ENCODE results near the gene ERRFI1. TPM values are rescaled to one million over a fixed set of nuclear protein-coding genes. Genes with fewer than 3 reads are reported as not detected.
A peak's percentile ranks its signal among the peaks of the same experiment; 100 is the strongest.

ERRFI1 gene
- total RNA-seq, 5 donors from 2014 or later (not counting 1 experiment from before 2014, with no cell fraction given) = 1.5 to 3.8 (median 2.2) TPM

DNA sequence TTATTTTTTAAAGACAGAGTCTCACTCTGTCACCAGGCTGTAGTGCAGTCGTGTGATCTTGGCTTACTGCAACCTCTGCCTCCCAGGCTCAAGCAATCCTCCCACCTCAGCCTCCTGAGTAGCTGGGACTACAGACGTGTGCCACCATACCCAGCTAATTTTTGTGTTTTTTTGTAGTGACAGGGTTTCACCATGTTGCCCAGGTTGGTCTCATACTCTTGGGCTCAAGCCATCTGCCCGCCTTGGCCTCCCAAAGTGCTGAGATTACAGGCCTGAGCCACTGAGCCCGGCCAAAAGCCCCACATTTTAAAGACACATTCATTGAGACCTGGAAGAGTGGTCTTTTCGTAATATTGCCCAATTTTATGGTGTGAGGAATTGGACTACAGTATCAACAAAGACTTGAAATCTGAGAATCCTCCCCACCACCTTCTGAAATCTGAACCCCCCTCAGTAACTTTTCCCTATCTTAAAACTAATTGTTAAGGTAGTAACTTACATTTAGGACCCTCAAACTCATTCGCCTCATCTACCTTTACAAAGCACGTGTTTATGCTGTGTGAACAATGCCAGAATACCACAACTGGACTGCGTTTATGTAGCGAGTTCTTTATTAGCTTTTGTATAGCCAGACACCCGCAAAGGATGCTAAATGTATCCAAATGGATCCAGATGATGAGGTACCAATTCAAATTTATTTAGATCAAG, 2.7 kb downstream of the ERRFI1 start:
- DNase-seq = no peak
- Histone ChIP-seq H3K4me1 (ENCODE audit: control insufficient read depth in 1 of 2, extremely low read depth in 1 of 2, insufficient read depth in 2 of 2, low read length in 2 of 2) (peaks cover 7 to 12% of the 10 kb centered on the region in 2 experiments), H3K27me3 (replicated peaks in 1 of 2; ENCODE audit: control insufficient read depth in 2 of 2, extremely low read depth in 1 of 2, insufficient read depth in 2 of 2, low read length in 1 of 2) (peaks cover 13 to 14% of the 10 kb centered on the region in 2 experiments), H3K9me3 (no peaks in the 10 kb centered on the region), H3K4me3 (ENCODE audit: control insufficient read depth in 1 of 2, extremely low read depth in 1 of 2, low read length in 1 of 2) (no peak overlapping the region), H3K36me3 (ENCODE audit: control insufficient read depth in 2 of 2, extremely low read depth in 1 of 2, insufficient read depth in 1 of 2, low read length in 1 of 2) (no peaks in the 10 kb centered on the region), H3K27ac (ENCODE audit: low read length) (no peak overlapping the region)
- Mint-ChIP-seq H3K27ac (peak overlapping the region in 1 of 2 donors; percentile 41), H3K9me3 (no peaks in the 10 kb centered on the region), H3K36me3 (no peaks in the 10 kb centered on the region), H3K4me3 (no peak overlapping the region), H3K27me3 (peaks cover 19 to 25% of the 10 kb centered on the region in 2 donors), H3K4me1 (peaks cover 10 to 14% (median 11%) of the 10 kb centered on the region in 3 donors)
- ChIA-PET POLR2A (no interaction called here), CTCF (interaction anchor here in 1 of 2 donors (1.6 kb wide), 1 partner anchor 9 kb away, joined by 4 read pairs; no protein-coding TSS in a partner anchor)
- ATAC-seq (replicated peaks in 1 of 4) = no peak
- WGBS (ENCODE audit: insufficient coverage) = 90% methylated on average over 2 of the region's 10 CpGs

DNA sequence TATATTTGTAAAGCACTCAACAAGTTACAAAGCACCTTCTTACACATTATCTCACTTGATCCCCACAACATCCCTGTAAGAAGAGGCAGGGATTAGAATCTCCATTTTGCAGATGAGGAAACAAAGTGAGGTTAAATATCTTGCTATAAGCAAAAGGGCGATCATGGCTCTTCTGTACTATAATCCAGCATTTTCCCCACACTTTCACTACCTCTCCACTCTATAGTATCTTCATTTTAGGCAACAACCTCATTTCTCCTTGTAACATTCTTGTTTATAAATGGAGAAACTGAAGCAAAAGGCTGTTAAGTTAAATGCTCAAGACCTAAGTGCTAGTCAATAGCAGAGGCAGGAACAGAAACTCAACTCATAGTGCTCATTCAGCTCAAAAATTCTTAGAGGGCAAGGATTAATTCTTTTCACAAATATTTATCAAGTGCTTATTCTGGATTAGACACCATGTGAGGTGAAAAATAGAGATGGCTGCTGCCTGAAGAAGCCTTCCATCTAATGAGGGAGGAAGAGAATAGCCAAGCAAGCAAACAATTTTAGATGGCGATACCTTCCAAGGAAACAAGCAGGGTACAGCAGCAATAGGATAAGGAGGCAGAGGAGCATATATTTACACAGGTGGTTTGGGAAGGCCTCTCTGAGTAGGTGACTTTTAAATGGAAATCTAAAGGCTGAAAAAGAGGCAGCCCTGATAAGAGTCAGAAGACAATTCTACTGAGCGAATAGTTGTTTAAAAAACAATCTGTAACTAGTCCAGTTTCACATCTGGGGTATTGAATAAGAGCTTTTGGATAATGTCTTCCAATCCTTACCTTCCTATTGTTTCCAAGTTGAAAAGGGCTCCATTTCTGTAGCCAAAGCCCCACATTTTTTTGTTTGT, 3.5 kb downstream of the ERRFI1 start:
- no peaks in the 10 kb centered on the region for H3K9me3 Mint-ChIP-seq
- no CpG with 5 or more reads among the region's 3 CpGs for WGBS (ENCODE audit: insufficient coverage)
- Histone ChIP-seq H3K27ac (ENCODE audit: low read length) (no peak overlapping the region), H3K36me3 (ENCODE audit: control insufficient read depth in 2 of 2, extremely low read depth in 1 of 2, insufficient read depth in 1 of 2, low read length in 1 of 2) (no peaks in the 10 kb centered on the region), H3K4me1 (ENCODE audit: control insufficient read depth in 1 of 2, extremely low read depth in 1 of 2, insufficient read depth in 2 of 2, low read length in 2 of 2) (peaks cover 7 to 12% of the 10 kb centered on the region in 2 experiments), H3K4me3 (ENCODE audit: control insufficient read depth in 1 of 2, extremely low read depth in 1 of 2, low read length in 1 of 2) (no peak overlapping the region), H3K27me3 (replicated peaks in 1 of 2; ENCODE audit: control insufficient read depth in 2 of 2, extremely low read depth in 1 of 2, insufficient read depth in 2 of 2, low read length in 1 of 2) (peaks cover 13 to 15% of the 10 kb centered on the region in 2 experiments), H3K9me3 (no peaks in the 10 kb centered on the region)
- CTCF ChIA-PET = interaction anchor here in 1 of 2 donors (1.6 kb wide), 1 partner anchor 10 kb away, joined by 4 read pairs; no protein-coding TSS in a partner anchor
- POLR2A ChIA-PET = no interaction called here
- ATAC-seq (replicated peaks in 1 of 4) = no peak
- H3K36me3 Mint-ChIP-seq = no peaks in the 10 kb centered on the region
- H3K27ac Mint-ChIP-seq = no peak overlapping the region
- H3K4me1 Mint-ChIP-seq = peaks cover 10 to 14% (median 11%) of the 10 kb centered on the region in 3 donors
- no peak overlapping the region for H3K4me3 Mint-ChIP-seq
- DNase-seq = no peak
- H3K27me3 Mint-ChIP-seq = peaks cover 21 to 32% of the 10 kb centered on the region in 2 donors

DNA sequence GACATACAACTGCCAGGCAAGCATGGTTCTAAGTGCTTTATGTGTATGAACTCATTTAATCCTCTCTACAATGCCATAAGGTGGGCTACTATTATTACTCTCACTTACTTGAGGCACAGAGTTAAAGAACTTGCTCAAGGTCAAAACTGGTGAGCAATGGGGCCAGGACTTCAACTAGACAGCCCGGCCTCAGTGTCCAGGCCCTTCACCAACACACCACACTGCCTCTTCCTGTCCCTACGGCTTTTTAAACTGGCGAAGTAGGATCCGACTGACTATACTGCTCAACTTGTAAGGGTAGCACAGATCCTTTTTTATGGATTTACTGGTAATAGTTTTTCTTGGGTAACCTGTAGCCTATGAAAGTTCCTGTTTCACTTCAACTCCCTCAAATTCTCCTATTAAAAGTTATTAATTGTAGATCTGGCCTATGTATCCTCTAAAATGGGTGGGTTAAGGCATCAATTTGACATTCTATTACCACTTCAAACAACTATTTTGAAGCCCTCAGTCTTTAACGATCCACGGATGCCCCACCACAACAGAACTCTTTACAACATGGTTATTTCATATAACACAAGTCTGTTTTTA, 4.3 kb downstream of the ERRFI1 start:
- CTCF ChIA-PET = no interaction called here
- no peak overlapping the region for H3K4me3 ChIP-seq (ENCODE audit: control insufficient read depth in 1 of 2, extremely low read depth in 1 of 2, low read length in 1 of 2)
- ATAC-seq (replicated peaks in 1 of 4) (no peak), DNase-seq (no peak)
- no peaks in the 10 kb centered on the region for H3K9me3 ChIP-seq
- Mint-ChIP-seq H3K9me3 (no peaks in the 10 kb centered on the region), H3K4me1 (peaks cover 8 to 10% (median 8%) of the 10 kb centered on the region in 3 donors), H3K36me3 (no peaks in the 10 kb centered on the region), H3K27me3 (peaks cover 21 to 32% of the 10 kb centered on the region in 2 donors), H3K27ac (no peak overlapping the region), H3K4me3 (no peak overlapping the region)
- 87% methylated on average over 2 of the region's 6 CpGs for WGBS (ENCODE audit: insufficient coverage)
- POLR2A ChIA-PET = no interaction called here
- H3K36me3 ChIP-seq (ENCODE audit: control insufficient read depth in 2 of 2, extremely low read depth in 1 of 2, insufficient read depth in 1 of 2, low read length in 1 of 2) = no peaks in the 10 kb centered on the region
- peaks cover 9 to 17% of the 10 kb centered on the region in 2 experiments for H3K27me3 ChIP-seq (replicated peaks in 1 of 2; ENCODE audit: control insufficient read depth in 2 of 2, extremely low read depth in 1 of 2, insufficient read depth in 2 of 2, low read length in 1 of 2)
- H3K27ac ChIP-seq (ENCODE audit: low read length) = no peak overlapping the region
- peaks cover 7 to 11% of the 10 kb centered on the region in 2 experiments for H3K4me1 ChIP-seq (ENCODE audit: control insufficient read depth in 1 of 2, extremely low read depth in 1 of 2, insufficient read depth in 2 of 2, low read length in 2 of 2)

DNA sequence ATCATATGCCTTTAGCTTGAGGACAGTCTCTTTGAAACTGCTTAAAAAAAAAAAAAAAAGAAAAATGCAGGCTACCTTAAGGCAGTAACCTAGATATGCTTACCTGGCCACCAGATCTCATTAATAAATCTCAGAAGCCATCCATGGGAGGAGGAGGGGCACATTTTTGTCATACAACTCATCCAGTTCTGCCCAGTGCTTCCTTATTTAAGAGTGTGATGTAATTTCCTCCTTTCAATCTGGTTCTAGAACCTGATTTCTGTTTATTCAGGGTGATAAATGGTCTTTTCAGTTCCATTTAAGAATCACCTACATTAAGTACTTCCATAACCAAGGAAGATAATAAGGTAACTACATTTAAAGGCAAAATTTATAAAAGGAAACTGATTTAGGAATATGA, 6.1 kb downstream of the ERRFI1 start:
- POLR2A ChIA-PET = no interaction called here
- no peak for ATAC-seq (replicated peaks in 1 of 4)
- no peak overlapping the region for H3K27ac ChIP-seq (ENCODE audit: low read length)
- Mint-ChIP-seq H3K27me3 (peaks cover 20 to 38% of the 10 kb centered on the region in 2 donors), H3K27ac (no peak overlapping the region), H3K4me3 (no peak overlapping the region), H3K4me1 (peaks cover under 1 to 6% (median 2%) of the 10 kb centered on the region in 3 donors), H3K9me3 (no peaks in the 10 kb centered on the region), H3K36me3 (no peaks in the 10 kb centered on the region)
- no peaks in the 10 kb centered on the region for H3K36me3 ChIP-seq (ENCODE audit: control insufficient read depth in 2 of 2, extremely low read depth in 1 of 2, insufficient read depth in 1 of 2, low read length in 1 of 2)
- DNase-seq = no peak
- peaks cover 3 to 19% of the 10 kb centered on the region in 2 experiments for H3K27me3 ChIP-seq (replicated peaks in 1 of 2; ENCODE audit: control insufficient read depth in 2 of 2, extremely low read depth in 1 of 2, insufficient read depth in 2 of 2, low read length in 1 of 2)
- no peak overlapping the region for H3K4me3 ChIP-seq (ENCODE audit: control insufficient read depth in 1 of 2, extremely low read depth in 1 of 2, low read length in 1 of 2)
- H3K4me1 ChIP-seq (ENCODE audit: control insufficient read depth in 1 of 2, extremely low read depth in 1 of 2, insufficient read depth in 2 of 2, low read length in 2 of 2) = no peaks in the 10 kb centered on the region
- H3K9me3 ChIP-seq = no peaks in the 10 kb centered on the region
- CTCF ChIA-PET = interaction anchor here (0.6 to 0.7 kb wide), 2 partner anchors 586 to 706 kb away, joined by 4 to 6 read pairs; no protein-coding TSS in a partner anchor

DNA sequence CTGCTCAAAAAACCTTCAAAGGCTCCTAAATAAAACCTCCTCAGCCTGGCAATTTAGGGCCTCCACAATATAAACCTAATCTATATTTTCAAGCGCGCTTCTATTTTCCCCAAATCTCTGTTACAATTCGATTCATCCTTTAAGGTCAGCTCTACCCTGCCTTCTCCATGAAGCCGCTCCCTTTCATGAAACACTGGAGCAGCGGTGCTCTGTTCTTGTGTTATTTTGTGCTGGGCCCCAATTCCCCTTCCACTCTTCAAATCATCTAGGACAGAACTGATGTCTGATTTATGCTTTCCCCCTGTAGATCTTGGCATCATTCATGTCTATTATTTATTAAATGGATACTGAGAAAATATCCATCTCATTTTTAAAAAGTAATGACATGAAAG, 6.9 kb downstream of the ERRFI1 start:
- H3K36me3 ChIP-seq (ENCODE audit: control insufficient read depth in 2 of 2, extremely low read depth in 1 of 2, insufficient read depth in 1 of 2, low read length in 1 of 2) = no peaks in the 10 kb centered on the region
- Mint-ChIP-seq H3K4me1 (peaks cover 0 to 7% (median 2%) of the 10 kb centered on the region in 3 donors), H3K27me3 (peaks cover 16 to 36% of the 10 kb centered on the region in 2 donors), H3K36me3 (no peaks in the 10 kb centered on the region), H3K4me3 (no peak overlapping the region), H3K9me3 (no peaks in the 10 kb centered on the region), H3K27ac (no peak overlapping the region)
- H3K4me3 ChIP-seq (ENCODE audit: control insufficient read depth in 1 of 2, extremely low read depth in 1 of 2, low read length in 1 of 2) = no peak overlapping the region
- no peak overlapping the region for H3K27ac ChIP-seq (ENCODE audit: low read length)
- H3K27me3 ChIP-seq (replicated peaks in 1 of 2; ENCODE audit: control insufficient read depth in 2 of 2, extremely low read depth in 1 of 2, insufficient read depth in 2 of 2, low read length in 1 of 2) = peaks cover 3 to 13% of the 10 kb centered on the region in 2 experiments
- POLR2A ChIA-PET = no interaction called here
- H3K4me1 ChIP-seq (ENCODE audit: control insufficient read depth in 1 of 2, extremely low read depth in 1 of 2, insufficient read depth in 2 of 2, low read length in 2 of 2) = no peaks in the 10 kb centered on the region
- WGBS (ENCODE audit: insufficient coverage) = 94% methylated on average over 3 of the region's 5 CpGs
- DNase-seq (no peak), ATAC-seq (replicated peaks in 1 of 4) (no peak)
- H3K9me3 ChIP-seq = no peaks in the 10 kb centered on the region
- CTCF ChIA-PET = interaction anchor here (0.6 to 3.0 kb wide), 4 partner anchors 11 to 707 kb away, joined by 3 to 12 read pairs (median 5); no protein-coding TSS in a partner anchor
